Measurements from ENCODE around the gene LGALS9.
"Not testable (repeated sequence)": the region's sequence is repeated elsewhere in the genome, so short reads cannot be mapped to it uniquely, and the experiment has no call there.

LGALS9 gene

DNA sequence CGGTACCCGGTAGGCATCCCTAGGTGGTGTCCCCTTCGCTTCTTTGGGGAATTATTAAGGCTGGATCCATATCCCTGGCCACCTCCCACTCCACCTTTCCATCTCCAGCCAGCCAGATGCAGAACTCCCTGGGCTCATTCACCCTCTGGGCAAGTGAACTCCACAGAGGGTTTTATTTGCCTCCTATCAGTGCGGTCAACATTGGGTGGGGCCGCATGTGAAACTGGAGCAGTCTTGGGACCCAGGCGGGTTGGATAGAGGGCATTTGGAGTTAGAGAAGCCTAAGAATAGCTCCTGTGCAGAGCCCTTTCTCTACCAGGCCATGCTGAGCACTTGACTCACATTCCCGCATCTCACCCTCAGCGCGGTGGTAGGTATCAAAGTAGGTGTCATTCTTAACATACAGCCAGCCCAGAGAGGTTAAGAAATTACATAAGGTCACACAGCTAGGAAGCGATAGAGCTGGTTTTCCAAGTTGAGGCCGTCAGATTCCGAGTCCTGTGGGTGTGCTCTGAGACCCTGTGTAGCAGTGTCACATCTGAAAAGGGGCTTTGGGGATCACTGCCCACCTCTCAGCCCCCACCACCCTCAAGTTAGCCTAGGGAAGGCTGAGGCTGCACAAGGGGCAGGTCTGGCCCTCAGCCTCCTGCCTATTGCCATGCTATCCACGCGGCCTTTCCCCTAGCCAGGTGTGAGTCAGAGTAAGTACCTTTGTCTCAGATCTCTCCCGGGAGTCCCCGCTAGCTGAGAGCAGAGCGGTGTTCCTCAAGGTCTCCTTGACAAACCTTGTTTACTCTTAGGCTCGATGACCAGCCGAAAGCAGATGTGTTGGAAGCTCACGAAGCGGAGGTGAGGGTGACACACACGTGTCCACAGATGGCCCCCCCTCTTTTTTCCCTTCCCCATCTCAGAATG lies 26.9 kb upstream of the LGALS9 start:
- DNase-seq: peak; percentile 73

DNA sequence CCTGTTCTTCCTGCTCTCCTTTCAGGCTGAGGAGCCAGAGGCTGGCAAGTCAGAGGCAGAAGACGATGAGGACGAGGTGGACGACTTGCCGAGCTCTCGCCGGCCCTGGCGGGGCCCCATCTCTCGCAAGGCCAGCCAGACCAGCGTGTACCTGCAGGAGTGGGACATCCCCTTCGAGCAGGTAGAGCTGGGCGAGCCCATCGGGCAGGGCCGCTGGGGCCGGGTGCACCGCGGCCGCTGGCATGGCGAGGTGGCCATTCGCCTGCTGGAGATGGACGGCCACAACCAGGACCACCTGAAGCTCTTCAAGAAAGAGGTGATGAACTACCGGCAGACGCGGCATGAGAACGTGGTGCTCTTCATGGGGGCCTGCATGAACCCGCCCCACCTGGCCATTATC lies 25.6 kb upstream of the LGALS9 start:
- DNase-seq: no peak

DNA sequence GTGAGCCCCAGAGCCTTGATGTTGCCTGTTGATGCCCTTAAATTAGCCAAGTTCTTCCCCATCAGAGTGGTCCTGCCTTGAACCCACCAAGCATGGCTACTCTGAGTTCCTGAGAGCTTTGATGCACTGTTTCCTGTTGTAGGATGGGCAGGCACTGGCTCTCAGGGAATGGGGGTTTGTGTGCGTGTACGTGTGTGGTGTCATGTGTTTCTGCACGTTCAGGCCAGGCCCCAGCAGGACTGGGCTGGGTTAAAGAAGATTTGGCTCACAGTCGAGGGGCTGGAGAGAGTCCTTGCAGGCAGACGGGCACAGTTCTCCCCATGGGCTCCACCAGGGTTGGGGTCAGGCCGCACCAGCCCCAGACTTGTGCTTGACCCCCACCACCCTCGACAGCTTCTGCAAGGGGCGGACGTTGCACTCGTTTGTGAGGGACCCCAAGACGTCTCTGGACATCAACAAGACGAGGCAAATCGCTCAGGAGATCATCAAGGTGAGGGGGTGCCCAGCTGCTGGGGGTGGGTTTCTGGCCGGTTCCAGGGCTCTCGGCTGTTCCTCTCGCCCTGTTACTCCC lies 23.4 kb upstream of the LGALS9 start:
- no peak for DNase-seq

DNA sequence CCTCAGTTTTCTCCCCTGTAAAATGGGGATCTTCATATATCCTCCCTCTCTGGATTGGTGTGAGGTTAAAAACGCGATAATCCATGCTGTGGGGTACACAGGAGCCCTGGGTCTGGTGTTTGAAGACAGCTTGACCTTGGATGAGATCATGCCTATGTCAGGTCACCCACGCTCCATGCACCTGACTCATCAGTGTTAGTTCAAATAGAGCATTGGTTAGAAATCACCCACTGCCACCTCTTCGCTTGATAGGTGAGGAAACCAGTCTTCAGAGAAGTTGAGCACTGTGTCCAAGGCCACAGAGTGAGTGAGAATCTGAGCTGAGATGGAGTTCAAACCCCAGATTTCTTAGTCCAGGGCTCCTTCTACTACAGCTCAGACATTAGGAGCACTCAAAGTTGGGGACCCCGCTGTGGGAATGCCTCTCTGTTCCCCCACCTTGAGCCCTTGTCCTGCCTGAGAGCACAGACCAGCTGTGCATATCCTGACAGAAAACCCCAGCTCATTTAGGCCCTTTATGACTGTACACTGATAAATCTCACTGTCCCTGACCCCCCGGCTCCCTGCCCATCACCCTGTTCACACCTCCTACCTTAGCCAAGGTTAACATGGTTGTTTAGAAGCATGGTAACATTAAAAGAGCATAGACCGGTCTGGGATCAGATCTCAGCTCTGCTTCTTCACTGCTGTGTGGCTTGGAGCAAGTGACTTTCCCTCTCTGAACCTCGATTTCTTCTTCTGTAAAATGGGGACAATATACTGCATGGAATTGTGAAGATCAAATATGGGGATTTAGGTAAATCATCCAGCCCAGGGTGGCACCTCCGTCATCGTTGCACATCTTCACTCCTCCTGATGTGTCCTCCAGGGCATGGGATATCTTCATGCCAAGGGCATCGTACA lies 22.4 kb upstream of the LGALS9 start:
- DNase-seq: no peak

DNA sequence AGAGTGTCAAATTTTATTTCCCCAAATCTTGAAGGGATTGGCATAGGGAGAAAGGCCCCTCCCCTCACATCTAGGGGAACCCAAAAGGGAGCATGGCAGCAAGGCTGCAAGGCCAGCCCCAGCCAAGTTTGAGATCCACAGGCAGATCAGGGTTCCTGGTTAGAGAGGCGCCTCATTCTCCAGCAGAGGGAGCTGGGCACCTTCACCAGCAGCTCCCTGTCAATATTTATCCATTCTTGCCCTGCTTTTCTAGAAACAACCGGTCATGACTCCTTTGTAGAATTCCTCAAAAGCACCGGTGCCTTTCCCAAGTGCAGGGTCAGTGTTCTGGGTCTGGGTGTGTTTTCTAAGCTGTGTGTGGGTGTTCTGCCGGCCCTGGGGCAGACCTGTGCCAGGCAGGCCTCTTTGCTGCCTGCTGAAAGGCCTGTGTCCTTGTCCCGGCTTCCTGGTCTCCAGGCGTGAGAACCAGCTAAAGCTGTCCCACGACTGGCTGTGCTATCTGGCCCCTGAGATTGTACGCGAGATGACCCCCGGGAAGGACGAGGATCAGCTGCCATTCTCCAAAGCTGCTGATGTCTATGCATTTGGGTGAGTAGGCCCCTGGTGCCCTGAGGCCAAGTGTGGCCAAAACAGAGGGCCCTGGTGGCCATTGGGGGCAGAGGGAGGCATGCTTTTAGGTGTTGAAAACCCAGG lies 21.2 kb upstream of the LGALS9 start:
- DNase-seq: peak; percentile 81

DNA sequence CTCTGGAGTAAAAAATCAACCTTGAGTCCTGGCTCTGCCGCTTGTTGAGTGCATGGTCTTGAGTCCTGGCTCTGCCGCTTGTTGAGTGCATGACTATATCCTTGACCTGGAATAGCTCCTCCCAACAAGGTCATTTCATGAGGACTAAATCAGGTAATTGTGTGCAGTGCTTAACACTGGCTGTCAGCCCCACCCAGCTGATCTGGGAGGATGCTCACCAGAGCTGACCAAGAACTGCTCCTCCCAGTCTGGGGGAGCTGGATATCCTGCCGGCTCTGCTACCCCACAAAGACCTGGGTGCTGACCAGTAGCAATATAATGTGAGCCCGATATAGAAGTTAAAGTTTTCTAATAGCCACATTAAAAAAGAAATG lies 20.7 kb upstream of the LGALS9 start:
- DNase-seq: no peak

DNA sequence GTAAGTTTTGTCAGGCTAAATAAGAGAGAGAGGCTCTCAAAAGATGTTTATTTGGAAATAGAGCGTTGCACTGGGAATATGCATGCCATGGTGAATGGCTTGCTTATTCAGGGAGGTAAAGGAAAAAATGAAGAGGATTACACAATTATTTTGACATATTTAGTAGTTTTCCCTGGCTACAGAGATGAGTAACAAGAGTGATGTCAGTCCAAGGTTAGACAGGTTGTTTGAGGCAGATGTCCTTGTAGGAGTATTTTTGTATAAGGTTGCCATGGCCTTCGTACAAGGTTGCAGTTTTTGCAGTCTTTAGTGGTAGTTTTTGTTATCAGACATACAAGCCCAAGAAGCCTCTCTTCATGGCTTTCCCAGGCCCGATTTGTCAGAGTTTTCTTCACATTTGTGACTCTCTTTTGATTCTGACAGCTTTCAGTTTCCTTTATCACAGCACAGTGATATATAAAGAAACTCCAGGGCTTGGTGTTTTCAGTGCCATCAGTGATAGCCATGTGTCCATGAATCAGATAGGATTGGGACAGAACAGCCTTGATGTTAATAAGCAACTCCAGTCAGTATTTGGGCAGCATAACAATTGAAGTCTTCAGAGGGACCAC lies 18.7 kb upstream of the LGALS9 start:
- no peak for DNase-seq

DNA sequence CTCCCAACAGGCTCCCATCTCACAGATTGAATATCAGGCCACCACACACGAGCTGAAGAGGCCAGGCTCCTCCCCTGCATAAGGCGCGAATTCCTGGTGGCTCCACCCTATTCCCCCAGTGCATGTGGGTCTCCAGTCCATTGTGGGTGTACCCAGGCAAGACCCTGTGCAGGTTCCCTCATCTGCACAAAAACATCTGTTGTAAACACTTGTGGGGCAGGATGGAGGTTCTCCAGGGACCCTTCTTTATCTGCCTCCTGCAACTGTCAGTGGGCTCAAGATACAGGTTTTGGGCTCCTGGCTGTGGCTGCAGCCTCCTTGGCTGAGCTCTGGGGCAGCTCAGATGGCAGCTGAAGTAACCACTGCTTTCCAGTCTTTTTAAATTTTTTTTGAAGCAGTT lies 17.6 kb upstream of the LGALS9 start:
- DNase-seq: peak; percentile 92

DNA sequence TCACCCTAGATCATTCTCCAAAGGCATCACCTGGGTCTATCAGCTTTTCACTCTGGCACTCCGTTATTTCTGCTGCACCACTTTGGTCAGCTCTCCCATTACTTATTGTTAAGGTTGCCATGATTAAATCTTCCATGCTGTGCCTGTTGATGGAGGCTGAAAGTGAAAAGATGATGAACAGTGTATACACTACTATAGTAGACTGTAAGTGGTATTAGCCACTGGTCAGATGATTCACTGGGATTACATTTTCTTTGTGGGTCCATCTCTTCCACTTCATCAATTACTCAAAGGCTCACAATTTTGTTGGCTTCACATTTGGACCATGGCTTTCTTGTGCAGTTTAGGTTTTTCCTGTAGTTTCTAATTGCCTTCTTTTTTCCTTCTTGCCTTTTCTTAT lies 15.9 kb upstream of the LGALS9 start:
- DNase-seq: no peak

DNA sequence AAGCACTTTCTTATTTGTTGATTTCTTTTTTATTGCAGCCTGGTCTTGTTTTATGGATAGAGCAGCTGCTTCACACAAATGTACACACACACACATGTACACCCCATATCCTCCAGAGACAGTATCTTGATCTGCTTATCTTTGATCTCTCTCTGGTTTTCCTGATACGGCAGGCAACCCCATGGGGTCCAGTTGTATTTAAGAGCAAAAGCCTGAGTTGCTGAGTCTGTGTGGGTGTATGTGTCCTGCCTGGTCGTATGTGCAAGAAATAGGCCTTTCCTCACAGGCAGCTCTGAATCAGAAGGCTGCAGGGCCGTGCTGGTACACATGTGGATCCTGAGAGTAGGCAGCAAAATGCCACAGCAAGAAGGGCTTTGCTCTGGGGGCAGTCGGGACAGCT lies 14.6 kb upstream of the LGALS9 start:
- peak; percentile 41 for DNase-seq

DNA sequence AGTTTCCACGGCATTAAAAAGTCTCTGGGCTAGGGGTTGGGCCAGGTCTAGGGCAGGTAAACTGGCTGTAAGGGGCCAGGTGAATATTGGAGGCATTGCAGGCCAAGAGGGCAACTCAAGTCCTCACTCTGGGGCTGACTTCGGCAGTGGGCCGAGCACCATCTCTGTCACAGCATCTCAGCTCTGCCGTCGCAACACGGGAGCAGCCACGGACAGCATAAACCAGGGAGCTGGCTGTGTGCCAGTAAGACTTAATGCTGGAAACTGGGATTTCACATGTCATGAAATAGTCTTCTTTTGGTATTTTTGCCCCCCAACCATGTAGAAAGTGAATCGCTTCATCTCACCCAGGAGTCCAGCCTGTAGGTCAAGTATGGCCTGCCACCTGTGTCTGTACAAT lies 12.6 kb upstream of the LGALS9 start:
- no peak for DNase-seq

DNA sequence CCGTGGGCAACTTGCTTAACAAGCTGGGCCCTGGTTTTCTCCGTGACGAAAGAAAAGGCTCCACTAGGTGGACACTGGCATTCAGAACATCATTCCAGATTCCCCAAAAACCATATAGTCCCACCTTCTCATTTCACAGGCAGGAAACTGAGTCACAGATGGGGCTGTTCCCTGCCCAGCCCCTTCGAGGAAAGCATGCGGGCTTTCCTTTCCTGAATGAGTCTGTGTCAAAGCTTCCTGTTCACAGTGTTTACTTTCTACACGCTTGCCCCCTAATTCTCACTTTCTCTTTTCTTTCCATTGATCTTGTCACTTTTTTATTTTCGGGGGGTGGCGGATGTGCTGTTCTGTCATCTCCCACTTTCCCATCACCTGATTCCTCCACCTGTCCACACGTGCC lies 10.3 kb upstream of the LGALS9 start:
- no peak for DNase-seq

DNA sequence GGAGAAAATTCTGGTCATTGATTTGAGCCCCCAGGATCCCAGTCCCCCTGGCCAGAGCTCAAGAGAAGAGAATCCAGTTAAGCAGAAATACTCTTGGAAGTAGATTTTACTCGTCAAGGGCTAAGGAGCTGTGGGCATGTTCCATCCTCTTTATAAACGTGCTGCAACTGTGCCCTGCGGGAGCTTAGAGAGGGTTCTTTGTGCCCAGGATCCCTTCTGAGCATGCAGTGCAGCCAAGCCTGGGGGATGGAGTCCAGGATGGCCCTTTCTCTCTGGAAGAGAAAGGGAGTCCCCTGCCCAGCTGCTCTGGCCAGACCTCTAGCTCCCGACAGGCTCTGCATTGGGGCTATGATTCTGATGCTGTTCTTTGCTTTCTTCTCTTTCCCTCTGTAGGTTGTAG lies 9.5 kb upstream of the LGALS9 start:
- DNase-seq: no peak

DNA sequence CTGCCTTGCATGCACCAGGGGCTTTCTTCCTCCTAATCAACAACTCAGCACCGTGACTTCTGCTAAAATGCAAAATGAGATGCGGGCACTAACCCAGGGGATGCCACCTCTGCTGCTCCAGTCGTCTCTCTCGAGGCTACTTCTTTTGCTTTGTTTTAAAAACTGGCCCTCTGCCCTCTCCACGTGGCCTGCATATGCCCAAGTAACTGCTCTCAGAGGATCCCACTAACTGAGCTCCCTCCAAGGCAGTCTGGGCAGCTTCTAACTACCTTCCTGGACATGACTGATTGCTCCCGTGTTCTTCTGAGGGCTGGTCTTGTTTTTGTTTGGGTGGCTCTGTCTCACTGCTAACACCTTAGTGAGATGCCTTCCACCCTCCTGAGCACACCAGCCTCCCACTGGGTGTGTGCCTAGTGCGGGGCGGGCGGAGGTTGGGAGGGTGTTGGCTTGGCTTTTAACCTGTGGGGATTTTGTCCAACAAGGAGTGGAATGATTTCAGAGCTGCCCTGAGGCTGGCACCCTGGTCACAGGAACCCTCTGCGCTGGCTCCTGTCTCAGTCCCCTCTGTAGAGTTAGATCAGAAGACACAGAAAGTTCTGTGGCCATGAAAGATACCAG lies 8.9 kb upstream of the LGALS9 start:
- DNase-seq: no peak

DNA sequence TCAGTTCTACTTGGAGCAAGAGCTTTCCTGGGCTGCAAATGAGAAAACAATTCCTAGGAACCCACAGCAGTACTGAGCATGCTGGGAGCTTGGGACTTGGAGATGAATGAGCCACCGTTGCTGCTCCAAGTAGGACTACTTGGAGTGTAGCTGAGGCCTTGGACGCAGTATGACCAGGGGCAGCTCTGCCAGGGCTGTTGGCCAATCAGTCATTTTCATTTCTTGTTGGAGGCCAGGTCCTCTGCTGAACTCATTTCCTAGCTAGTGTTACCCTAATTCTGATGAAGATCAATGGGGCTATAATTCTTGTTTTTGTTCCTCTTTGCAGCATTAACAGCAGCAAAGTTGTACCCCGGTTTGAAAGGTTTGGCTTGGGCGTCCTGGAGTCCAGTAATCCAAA lies 8.0 kb upstream of the LGALS9 start:
- DNase-seq: no peak

DNA sequence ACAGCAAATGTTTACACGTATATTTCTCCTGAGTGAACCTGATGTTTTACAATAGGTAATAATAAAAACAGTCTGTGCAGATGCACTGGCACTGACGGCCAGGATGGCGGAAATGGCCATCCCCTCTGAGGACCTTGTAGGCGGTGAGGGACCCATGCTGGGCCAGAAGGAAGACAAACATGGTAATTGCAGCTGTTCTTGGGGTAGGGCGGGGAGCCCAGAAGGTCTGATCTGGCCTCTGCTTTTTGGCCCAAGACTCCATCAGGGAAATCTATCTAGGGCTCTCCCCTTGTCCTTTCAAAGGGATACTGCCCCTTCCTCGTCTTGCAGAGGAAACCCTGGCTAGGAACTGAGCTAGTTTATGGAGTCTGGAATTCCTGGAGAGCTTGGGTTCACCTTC lies 7.4 kb upstream of the LGALS9 start:
- no peak for DNase-seq

DNA sequence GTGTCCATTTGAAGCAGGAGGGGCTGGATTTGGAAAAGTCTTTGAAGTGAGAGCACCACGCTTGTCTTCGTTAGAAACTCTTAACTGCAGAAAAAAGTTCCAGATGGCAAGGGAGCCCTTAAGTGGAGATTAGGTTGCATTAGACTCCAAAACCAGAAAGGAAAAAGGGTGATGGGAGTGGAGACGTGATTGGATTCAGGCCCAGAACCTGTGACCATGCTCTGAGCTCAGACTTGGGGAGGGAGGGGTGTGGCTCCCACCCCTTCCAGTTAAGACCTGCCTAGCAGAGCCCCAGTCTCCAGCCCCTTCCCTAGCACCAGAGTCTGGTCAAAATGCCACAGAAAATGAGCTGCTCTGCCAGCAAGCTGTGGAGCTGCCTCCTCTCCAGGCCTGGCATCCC lies 6.4 kb upstream of the LGALS9 start:
- DNase-seq: no peak

DNA sequence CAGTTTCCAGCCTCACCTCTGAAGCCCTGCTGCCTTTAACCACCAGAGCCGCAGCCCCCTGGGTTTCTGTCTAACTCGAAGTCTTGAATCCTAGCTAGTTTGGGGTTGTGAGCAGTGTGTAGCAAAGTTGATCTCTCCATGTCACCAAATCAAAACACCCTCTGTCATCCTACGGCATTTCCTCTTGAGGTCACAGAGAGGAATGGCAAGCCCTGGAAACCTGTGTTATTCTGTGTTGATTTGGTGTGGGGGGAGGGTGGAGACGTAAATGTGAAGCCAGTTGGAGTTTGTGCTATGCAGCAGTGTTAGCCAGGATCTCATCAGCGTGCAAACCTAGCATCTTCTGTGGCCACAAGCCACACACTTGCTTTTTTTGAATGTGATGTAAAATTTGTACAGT lies 5.1 kb upstream of the LGALS9 start:
- DNase-seq: no peak

DNA sequence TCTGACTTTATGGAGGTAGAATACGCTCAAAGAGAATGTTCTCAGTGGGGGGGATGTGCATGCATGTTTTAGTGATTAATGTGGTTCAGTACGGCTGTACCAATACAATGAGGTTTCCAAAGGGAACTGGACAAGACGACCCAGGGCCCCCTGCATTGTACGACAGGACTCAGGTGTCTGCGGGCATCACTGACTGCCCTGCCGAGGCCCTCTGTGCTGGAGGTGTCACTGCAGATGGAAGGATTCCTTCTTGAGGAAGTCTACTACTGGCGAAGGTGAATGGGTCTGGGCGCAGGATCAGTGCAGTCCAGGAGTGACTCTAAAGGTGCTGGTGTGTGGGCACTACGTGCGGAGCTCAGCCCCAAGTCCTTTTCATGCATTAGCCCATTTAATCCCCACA lies 3.5 kb upstream of the LGALS9 start:
- DNase-seq: no peak

DNA sequence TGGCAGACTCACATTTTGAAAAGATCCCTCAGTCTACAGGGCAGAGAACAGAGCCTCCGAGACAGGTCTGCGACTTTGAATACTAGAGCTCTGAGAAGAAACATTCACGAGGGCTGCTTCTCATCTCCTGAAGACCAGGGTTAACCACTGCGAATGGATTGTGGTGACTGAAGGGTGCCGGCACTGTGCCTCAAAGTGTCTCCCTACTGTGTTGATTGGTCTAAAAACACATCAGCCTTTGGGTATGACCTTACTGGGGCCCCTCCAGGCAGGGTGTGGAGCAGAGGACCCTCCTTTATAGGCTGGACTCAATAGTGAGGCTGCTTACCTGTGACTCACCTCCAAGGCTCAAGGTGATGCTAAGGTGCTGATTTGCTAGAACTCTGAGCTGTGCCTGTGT lies 2.6 kb upstream of the LGALS9 start:
- DNase-seq: no peak

DNA sequence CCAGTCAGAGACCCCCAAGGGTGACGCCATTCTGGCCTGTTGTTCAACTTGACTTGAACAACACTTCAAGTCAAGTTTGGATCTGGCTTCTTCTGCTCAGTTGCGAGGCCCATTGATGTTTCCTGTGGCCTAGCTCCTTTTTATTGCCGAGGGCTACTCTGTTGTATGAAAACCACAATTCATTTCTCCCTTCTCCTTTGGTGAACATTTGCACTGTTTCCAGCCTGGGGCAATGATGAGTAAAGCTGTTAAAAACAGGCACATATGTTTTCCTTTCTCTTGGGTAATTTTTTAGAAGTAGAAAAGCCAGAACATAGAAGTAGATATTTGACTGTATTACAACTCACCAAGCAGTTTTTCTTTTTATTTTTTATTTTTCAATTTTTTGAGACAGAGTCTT lies 1.7 kb upstream of the LGALS9 start:
- not testable (repeated sequence) for DNase-seq

DNA sequence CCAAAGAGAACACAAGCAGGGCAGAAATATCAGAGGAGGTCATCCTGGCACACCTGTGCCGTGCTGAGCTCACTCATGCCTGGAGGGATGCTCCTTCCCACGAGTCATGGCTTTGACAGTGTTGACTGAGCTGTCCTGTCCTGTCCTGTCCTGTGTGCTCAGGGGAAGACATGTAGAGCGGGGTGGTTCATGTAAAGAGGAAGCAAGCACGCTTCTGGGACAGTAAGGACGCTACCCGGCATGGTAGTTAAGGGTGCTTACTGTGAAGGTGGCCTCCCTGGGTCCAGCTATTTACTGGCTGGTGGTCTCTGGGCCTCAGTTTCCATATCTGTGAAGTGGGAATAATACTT lies 398 bp downstream of the LGALS9 start:
- peak; percentile 69 for DNase-seq
